Epithelial cell of proximal tubule (primary cell): ENCODE measurements around the gene PROB1. TPM values are rescaled to one million over a fixed set of nuclear protein-coding genes. Genes with fewer than 3 reads are reported as not detected.

Experiments used
- DNase-seq: peaks from one replicate; pipeline ENCODE4 v3.0.0-alpha.2; 2011; ENCODE audit warnings: low read depth
- H3K4me3 ChIP-seq: 2 replicates; pipeline ENCODE4 v1.5.1; 2011; ENCODE audit warnings: low read depth, mild to moderate bottlenecking, low read length
- CTCF ChIP-seq: conservative IDR thresholded peaks from 2 replicates; pipeline ENCODE4 v1.5.1; 2012; ENCODE audit warnings: low read depth, mild to moderate bottlenecking, low read length
- total RNA-seq: library from RNA; depleted of rRNA; stranded (reverse); fragments of >200 nt; gene quantifications from 2 replicates; pipeline ENCODE4 v1.2.3, GENCODE V29; 2015

Gene PROB1
- total RNA-seq, 1 donor from 2014 or later = 2.7 TPM

GRCh38 chr5:139418793-139419192 lies 23.9 kb upstream of the PROB1 start:
- no peak for DNase-seq
- H3K4me3 ChIP-seq = no peak overlapping the region
- TF ChIP-seq CTCF = no peak

GRCh38 chr5:139417214-139417613 lies 22.3 kb upstream of the PROB1 start:
- DNase-seq = no peak
- no peak overlapping the region for H3K4me3 ChIP-seq
- TF ChIP-seq CTCF = no peak

- no peak for DNase-seq
- no peak for TF ChIP-seq CTCF
- H3K4me3 ChIP-seq = no peak overlapping the region
Observed at GRCh38 chr5:139416651-139417050, 21.7 kb upstream of the PROB1 start.

- H3K4me3 ChIP-seq = no peak overlapping the region
- no peak for TF ChIP-seq CTCF
- no peak for DNase-seq
Observed at GRCh38 chr5:139415869-139416268, 21.0 kb upstream of the PROB1 start.

GRCh38 chr5:139415221-139415861 lies 20.4 kb upstream of the PROB1 start:
- no peak for TF ChIP-seq CTCF
- DNase-seq = no peak
- H3K4me3 ChIP-seq = no peak overlapping the region

- no peak for TF ChIP-seq CTCF
- no peak overlapping the region for H3K4me3 ChIP-seq
- DNase-seq = no peak
Observed at GRCh38 chr5:139414581-139415130, 19.8 kb upstream of the PROB1 start.

- DNase-seq = no peak
- no peak for TF ChIP-seq CTCF
- H3K4me3 ChIP-seq = no peak overlapping the region
Observed at GRCh38 chr5:139413963-139414362, 19.1 kb upstream of the PROB1 start.
